GM12801 (cell line): ENCODE results near the gene PCYT1B.

Source experiments
- TF ChIP-seq, protein P1 (sequence below): IDR thresholded peaks from one replicate; pipeline ENCODE4 v1.5.1; 2011; ENCODE audit warnings: control low read depth; ENCODE audit not compliant: insufficient read length; ENCODE audit errors: extremely low read depth

Gene PCYT1B

DNA sequence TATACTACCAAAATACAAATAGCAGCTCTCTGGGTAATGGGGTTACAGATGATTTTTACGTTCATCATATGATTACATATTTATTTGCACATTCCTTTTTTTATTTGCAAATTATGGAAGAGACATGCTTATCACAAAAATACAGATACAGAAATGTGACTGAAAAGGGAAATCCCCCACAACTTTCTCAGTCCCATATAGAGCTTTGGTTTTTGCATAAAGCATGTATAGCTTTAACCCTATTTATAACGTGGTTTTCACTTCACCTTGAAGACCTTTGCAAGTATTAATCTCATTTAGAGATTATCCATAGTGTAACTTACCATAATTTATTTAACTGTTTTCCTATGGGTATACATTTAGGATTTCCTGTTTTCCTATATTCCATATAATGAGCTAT lies 126.7 kb downstream of the PCYT1B start:
- TF ChIP-seq, protein P1, sequence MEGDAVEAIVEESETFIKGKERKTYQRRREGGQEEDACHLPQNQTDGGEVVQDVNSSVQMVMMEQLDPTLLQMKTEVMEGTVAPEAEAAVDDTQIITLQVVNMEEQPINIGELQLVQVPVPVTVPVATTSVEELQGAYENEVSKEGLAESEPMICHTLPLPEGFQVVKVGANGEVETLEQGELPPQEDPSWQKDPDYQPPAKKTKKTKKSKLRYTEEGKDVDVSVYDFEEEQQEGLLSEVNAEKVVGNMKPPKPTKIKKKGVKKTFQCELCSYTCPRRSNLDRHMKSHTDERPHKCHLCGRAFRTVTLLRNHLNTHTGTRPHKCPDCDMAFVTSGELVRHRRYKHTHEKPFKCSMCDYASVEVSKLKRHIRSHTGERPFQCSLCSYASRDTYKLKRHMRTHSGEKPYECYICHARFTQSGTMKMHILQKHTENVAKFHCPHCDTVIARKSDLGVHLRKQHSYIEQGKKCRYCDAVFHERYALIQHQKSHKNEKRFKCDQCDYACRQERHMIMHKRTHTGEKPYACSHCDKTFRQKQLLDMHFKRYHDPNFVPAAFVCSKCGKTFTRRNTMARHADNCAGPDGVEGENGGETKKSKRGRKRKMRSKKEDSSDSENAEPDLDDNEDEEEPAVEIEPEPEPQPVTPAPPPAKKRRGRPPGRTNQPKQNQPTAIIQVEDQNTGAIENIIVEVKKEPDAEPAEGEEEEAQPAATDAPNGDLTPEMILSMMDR = no peak

DNA sequence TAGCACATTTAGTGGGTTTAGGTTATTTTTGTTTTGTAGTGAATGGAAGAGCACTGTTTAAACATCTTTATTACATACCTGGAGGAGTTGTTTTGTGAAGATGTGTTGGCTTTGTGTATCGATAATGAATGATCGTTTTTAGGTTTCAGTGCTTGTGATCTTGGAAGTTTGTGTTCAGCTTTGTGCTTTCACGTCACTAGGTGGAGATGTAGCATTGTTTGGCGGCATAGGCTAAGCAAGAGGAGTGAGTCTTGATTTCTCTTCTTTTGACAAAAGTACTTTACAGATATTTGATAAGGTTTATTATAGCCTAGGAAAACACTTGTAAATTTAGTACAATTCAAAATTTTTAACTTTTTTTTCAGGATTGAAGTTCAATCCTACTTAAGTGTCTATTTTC lies 131.7 kb downstream of the PCYT1B start:
- TF ChIP-seq, protein P1 = no peak

DNA sequence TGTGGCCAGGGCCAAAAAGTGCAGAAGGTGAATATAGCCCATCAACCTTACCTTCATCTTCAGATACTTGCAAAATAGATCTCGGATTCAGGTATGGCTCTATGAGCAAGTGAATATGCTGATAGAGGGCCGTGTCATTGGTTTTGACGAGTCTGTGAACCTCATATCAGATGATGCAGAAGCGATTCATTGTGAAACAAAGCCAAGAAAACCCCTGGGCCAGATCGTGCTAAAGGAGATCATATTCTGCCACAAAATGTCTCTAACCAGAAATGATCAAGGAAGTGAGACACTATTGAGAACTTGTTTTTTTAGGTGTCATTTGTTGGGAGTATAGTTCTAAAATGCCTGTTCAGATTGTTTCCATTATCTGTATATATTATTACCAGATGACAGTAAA lies 133.7 kb downstream of the PCYT1B start:
- TF ChIP-seq, protein P1 = no peak

DNA sequence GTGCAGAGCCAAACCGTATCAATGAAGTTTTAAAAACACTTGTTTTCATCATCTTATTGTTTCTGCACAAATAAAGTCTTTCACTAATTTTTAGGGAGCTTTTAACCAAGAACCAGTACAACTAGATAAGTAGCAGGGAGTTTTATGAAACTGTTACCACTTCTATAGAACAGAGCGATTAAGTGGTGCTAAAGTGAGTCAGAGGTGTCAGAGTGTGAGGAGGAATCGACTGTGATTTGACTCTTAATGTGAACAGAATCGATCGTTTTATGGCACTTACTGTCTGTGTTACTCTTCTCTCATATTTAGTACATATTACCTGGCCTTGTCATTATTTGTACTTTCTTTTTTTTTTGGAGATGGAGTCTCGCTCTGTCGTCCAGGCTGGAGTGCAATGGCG lies 138.8 kb downstream of the PCYT1B start:
- TF ChIP-seq, protein P1 = no peak
